ENCODE results near the gene KRT84.

DNA sequence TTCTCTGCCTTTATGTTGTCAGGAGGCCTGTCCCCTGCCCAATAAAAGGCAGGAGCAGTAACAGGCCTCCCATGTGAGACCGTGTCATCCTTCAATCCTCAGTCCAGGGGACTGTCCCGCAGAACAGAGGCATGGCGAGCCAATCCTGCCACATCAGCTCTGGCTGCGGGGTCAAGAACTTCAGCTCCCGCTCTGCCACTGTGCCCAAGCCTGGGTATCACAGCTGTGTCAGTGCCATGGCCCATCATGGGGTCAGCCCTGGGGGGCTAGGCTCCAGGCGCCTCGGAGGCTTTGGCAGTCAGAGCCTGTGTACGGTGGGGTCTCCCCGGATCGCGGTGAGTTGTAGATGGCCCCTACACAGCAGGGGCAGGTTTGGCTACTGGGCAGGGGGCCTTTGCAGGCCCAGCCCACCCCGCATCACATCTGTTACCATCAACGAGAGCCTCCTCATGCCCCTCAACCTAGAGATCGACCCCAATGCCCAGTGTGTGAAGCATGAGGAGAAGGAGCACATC, 44.3 kb downstream of the KRT84 start:
- TF ChIP-seq, protein P1, sequence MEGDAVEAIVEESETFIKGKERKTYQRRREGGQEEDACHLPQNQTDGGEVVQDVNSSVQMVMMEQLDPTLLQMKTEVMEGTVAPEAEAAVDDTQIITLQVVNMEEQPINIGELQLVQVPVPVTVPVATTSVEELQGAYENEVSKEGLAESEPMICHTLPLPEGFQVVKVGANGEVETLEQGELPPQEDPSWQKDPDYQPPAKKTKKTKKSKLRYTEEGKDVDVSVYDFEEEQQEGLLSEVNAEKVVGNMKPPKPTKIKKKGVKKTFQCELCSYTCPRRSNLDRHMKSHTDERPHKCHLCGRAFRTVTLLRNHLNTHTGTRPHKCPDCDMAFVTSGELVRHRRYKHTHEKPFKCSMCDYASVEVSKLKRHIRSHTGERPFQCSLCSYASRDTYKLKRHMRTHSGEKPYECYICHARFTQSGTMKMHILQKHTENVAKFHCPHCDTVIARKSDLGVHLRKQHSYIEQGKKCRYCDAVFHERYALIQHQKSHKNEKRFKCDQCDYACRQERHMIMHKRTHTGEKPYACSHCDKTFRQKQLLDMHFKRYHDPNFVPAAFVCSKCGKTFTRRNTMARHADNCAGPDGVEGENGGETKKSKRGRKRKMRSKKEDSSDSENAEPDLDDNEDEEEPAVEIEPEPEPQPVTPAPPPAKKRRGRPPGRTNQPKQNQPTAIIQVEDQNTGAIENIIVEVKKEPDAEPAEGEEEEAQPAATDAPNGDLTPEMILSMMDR (IDR thresholded peaks at IDR 0.05 in 2 of 3, conservative IDR thresholded peaks at IDR 0.05 in 1 of 3; ENCODE audit: borderline replicate concordance in 1 of 3, insufficient read depth in 1 of 3, low read depth in 2 of 3, low read length in 2 of 3) = no peak
- TF ChIP-seq POLR2AphosphoS5 (IDR thresholded peaks at IDR 0.05; ENCODE audit: low read depth, low read length) (no peak), POLR2A (IDR thresholded peaks at IDR 0.05; ENCODE audit: borderline replicate concordance, extremely low read depth, insufficient read depth, insufficient read length) (no peak), ZFX (IDR thresholded peaks at IDR 0.05) (no peak), FOSL1 (IDR thresholded peaks at IDR 0.05; ENCODE audit: low read depth) (no peak), SP1 (IDR thresholded peaks at IDR 0.05; ENCODE audit: low read depth) (no peak)
- TF ChIP-seq, protein P2, sequence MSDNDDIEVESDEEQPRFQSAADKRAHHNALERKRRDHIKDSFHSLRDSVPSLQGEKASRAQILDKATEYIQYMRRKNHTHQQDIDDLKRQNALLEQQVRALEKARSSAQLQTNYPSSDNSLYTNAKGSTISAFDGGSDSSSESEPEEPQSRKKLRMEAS (IDR thresholded peaks at IDR 0.05) = no peak
- TF ChIP-seq, protein P3, sequence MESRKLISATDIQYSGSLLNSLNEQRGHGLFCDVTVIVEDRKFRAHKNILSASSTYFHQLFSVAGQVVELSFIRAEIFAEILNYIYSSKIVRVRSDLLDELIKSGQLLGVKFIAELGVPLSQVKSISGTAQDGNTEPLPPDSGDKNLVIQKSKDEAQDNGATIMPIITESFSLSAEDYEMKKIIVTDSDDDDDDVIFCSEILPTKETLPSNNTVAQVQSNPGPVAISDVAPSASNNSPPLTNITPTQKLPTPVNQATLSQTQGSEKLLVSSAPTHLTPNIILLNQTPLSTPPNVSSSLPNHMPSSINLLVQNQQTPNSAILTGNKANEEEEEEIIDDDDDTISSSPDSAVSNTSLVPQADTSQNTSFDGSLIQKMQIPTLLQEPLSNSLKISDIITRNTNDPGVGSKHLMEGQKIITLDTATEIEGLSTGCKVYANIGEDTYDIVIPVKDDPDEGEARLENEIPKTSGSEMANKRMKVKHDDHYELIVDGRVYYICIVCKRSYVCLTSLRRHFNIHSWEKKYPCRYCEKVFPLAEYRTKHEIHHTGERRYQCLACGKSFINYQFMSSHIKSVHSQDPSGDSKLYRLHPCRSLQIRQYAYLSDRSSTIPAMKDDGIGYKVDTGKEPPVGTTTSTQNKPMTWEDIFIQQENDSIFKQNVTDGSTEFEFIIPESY (IDR thresholded peaks at IDR 0.05; ENCODE audit: extremely low read depth, insufficient replicate concordance, low read length) = no peak
- TF ChIP-seq, protein P4, sequence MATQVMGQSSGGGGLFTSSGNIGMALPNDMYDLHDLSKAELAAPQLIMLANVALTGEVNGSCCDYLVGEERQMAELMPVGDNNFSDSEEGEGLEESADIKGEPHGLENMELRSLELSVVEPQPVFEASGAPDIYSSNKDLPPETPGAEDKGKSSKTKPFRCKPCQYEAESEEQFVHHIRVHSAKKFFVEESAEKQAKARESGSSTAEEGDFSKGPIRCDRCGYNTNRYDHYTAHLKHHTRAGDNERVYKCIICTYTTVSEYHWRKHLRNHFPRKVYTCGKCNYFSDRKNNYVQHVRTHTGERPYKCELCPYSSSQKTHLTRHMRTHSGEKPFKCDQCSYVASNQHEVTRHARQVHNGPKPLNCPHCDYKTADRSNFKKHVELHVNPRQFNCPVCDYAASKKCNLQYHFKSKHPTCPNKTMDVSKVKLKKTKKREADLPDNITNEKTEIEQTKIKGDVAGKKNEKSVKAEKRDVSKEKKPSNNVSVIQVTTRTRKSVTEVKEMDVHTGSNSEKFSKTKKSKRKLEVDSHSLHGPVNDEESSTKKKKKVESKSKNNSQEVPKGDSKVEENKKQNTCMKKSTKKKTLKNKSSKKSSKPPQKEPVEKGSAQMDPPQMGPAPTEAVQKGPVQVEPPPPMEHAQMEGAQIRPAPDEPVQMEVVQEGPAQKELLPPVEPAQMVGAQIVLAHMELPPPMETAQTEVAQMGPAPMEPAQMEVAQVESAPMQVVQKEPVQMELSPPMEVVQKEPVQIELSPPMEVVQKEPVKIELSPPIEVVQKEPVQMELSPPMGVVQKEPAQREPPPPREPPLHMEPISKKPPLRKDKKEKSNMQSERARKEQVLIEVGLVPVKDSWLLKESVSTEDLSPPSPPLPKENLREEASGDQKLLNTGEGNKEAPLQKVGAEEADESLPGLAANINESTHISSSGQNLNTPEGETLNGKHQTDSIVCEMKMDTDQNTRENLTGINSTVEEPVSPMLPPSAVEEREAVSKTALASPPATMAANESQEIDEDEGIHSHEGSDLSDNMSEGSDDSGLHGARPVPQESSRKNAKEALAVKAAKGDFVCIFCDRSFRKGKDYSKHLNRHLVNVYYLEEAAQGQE (IDR thresholded peaks at IDR 0.05; ENCODE audit: low read depth) = no peak

All from HCT116 (cell line).